Neural cell (in vitro differentiated cells): Measurements from ENCODE around the gene HAND2. TPM values are rescaled to one million over a fixed set of nuclear protein-coding genes. Genes with fewer than 3 reads are reported as not detected.

Experiments used
- H2AFZ ChIP-seq: fragments of 200-600, 300-800 bp; sonication (generic), shearing (Covaris generic); 2 replicates; pipeline ENCODE4 v1.6.0; 2014; ENCODE audit warnings: low read depth, mild to moderate bottlenecking, antibody characterized with exemption, low read length, moderate library complexity
- H3F3A ChIP-seq: fragments of 200-600 bp; shearing (Covaris generic); 2 replicates; pipeline ENCODE4 v1.6.1; 2016; ENCODE audit warnings: mild to moderate bottlenecking, moderate library complexity, mixed read lengths, antibody characterized with exemption, low read length; ENCODE audit not compliant: insufficient read depth, poor library complexity, severe bottlenecking
- H3K27ac ChIP-seq: fragments of 200-600, 300-800 bp; sonication (generic), shearing (Covaris generic); 2 replicates; pipeline ENCODE4 v1.5.1; 2014; ENCODE audit warnings: mild to moderate bottlenecking, low read length, moderate library complexity
- H3K27me3 ChIP-seq: fragments of 300-800, 200-600 bp; sonication (generic), shearing (Covaris generic); 2 replicates; pipeline ENCODE4 v1.6.0; 2014; ENCODE audit warnings: mild to moderate bottlenecking, low read depth, low read length, moderate library complexity; ENCODE audit not compliant: insufficient read depth
- H3K36me3 ChIP-seq: fragments of 300-800, 200-600 bp; sonication (generic), shearing (Covaris generic); 2 replicates; pipeline ENCODE4 v1.5.1; 2014; ENCODE audit warnings: mild to moderate bottlenecking, antibody characterized with exemption, low read length, moderate library complexity; ENCODE audit not compliant: insufficient read depth
- H3K4me2 ChIP-seq: fragments of 300-800, 200-600 bp; sonication (generic), shearing (Covaris generic); 2 replicates; pipeline ENCODE4 v1.6.0; 2014; ENCODE audit warnings: mild to moderate bottlenecking, low read length
- H3K4me3 ChIP-seq: fragments of 300-800, 200-600 bp; sonication (generic), shearing (Covaris generic); 2 replicates; pipeline ENCODE4 v1.5.1; 2014; ENCODE audit warnings: mild to moderate bottlenecking, low read length, moderate library complexity
- H3K79me2 ChIP-seq: fragments of 200-600 bp; shearing (Covaris generic); replicated peaks from 2 replicates; pipeline ENCODE4 v1.6.0; 2014; ENCODE audit warnings: mild to moderate bottlenecking, low read length, moderate library complexity; ENCODE audit not compliant: insufficient read depth
- H3K9ac ChIP-seq: fragments of 300-800, 200-600 bp; sonication (generic), shearing (Covaris generic); 2 replicates; pipeline ENCODE4 v1.6.1; 2016; ENCODE audit warnings: mild to moderate bottlenecking, low read length, mixed read lengths
- H3K9me2 ChIP-seq: fragments of 200-600 bp; shearing (Covaris generic); 2 replicates; pipeline ENCODE4 v1.6.1; 2016; ENCODE audit warnings: mild to moderate bottlenecking, low read length, mixed read lengths; ENCODE audit not compliant: insufficient read depth
- H3K9me3 ChIP-seq: fragments of 200-600, 300-800 bp; sonication (generic), shearing (Covaris generic); 2 replicates; pipeline ENCODE4 v1.6.1; 2016; ENCODE audit warnings: mild to moderate bottlenecking, mixed run types, low read length, moderate library complexity, mixed read lengths
- H4K20me1 ChIP-seq: fragments of 200-600 bp; shearing (Covaris generic); 2 replicates; pipeline ENCODE4 v1.6.1; 2016; ENCODE audit warnings: mild to moderate bottlenecking, mixed run types; ENCODE audit not compliant: insufficient read depth
- EP300 ChIP-seq: fragments of 450-650 bp; conservative IDR thresholded peaks from 2 replicates; pipeline ENCODE4 v1.6.1; 2014; ENCODE audit warnings: antibody characterized with exemption, mild to moderate bottlenecking, moderate library complexity; ENCODE audit not compliant: poor library complexity, severe bottlenecking
- EZH2 ChIP-seq: fragments of 200-600, 300-800 bp; shearing (Covaris generic), sonication (generic); IDR thresholded peaks from 2 replicates; pipeline ENCODE4 v1.6.1; 2014; ENCODE audit warnings: antibody characterized with exemption, low read length, borderline replicate concordance, mild to moderate bottlenecking; ENCODE audit not compliant: insufficient read depth, poor library complexity, severe bottlenecking
- MXI1 ChIP-seq: fragments of 450-650 bp; conservative IDR thresholded peaks from 2 replicates; pipeline ENCODE4 v1.6.1; 2014; ENCODE audit warnings: antibody characterized with exemption, mild to moderate bottlenecking; ENCODE audit not compliant: poor library complexity, severe bottlenecking
- POLR2AphosphoS5 ChIP-seq: IDR thresholded peaks from 2 replicates; pipeline ENCODE4 v1.6.1; 2012
- RAD21 ChIP-seq: fragments of 450-650 bp; conservative IDR thresholded peaks from 2 replicates; pipeline ENCODE4 v1.6.1; 2014; ENCODE audit warnings: antibody characterized with exemption, mild to moderate bottlenecking, moderate library complexity
- REST ChIP-seq: IDR thresholded peaks from 2 replicates; pipeline ENCODE4 v1.6.1; 2012; ENCODE audit warnings: borderline replicate concordance
- SMC3 ChIP-seq: fragments of 450-650 bp; conservative IDR thresholded peaks from 2 replicates; pipeline ENCODE4 v1.6.1; 2014; ENCODE audit warnings: antibody characterized with exemption, mild to moderate bottlenecking, moderate library complexity; ENCODE audit not compliant: poor library complexity
- TAF1 ChIP-seq: IDR thresholded peaks from 2 replicates; pipeline ENCODE4 v1.6.1; 2012; ENCODE audit warnings: low read depth
- polyA plus RNA-seq: library from polyadenylated mRNA; depleted of rRNA; stranded (reverse); fragments of >200 nt; gene quantifications from 2 replicates; pipeline ENCODE4 v1.2.3, GENCODE V29; 2014
- TF ChIP-seq, protein P1 (sequence below): fragments of 450-650 bp; IDR thresholded peaks from 2 replicates; pipeline ENCODE4 v1.5.1; 2014; ENCODE audit warnings: antibody characterized with exemption, mild to moderate bottlenecking, moderate library complexity; ENCODE audit not compliant: poor library complexity, severe bottlenecking

Gene HAND2
- polyA plus RNA-seq, 1 donor from 2014 or later = not detected

DNA sequence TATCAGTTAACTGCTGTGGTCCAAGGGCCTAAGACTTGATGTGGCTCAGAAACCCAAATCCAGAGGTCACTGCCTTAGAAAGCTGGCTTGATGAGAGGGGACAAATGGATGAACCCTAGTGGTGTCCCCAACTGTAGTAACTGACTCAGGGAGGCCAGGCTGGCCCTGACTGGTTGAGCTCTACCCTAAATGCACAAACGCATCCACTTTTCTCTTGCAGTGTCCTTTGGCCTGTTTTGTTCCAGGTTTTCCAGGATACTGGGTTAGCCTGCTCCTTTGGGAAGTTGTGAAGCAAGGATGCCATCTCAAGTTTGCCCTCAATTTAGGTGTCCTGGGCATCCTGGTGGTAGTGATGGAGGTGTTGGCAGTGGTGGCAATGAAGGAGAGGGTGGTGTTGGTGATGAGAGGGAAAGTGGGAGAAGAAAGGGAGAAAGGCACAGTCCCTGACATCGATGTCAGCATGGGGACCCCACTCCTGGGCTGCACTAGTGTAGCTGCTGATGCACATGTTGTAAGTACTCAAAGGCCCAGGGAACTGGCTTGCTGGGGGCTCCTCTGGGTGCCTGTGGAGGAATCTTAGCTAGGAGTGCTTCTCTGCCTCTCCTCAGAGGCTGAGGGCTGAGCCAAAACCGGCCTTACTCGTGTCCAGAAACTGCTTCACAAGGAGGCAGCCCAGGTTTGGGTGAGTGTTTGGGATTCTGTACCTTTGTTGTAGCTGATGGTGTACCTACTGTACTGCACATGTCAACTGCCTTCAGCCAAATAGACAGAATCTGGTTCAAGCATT is 2.9 kb upstream of the HAND2 start:
- no peak overlapping the region for H3K4me2 ChIP-seq
- no peak for TF ChIP-seq SMC3
- TF ChIP-seq, protein P1, sequence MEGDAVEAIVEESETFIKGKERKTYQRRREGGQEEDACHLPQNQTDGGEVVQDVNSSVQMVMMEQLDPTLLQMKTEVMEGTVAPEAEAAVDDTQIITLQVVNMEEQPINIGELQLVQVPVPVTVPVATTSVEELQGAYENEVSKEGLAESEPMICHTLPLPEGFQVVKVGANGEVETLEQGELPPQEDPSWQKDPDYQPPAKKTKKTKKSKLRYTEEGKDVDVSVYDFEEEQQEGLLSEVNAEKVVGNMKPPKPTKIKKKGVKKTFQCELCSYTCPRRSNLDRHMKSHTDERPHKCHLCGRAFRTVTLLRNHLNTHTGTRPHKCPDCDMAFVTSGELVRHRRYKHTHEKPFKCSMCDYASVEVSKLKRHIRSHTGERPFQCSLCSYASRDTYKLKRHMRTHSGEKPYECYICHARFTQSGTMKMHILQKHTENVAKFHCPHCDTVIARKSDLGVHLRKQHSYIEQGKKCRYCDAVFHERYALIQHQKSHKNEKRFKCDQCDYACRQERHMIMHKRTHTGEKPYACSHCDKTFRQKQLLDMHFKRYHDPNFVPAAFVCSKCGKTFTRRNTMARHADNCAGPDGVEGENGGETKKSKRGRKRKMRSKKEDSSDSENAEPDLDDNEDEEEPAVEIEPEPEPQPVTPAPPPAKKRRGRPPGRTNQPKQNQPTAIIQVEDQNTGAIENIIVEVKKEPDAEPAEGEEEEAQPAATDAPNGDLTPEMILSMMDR = no peak
- no peak for TF ChIP-seq TAF1
- no peak for TF ChIP-seq POLR2AphosphoS5
- no peak for TF ChIP-seq RAD21
- no peak for TF ChIP-seq MXI1
- TF ChIP-seq REST = no peak
- no peak for TF ChIP-seq EZH2
- TF ChIP-seq EP300 = no peak

GRCh38 chr4:173531086-173531965 is 1.3 kb upstream of the HAND2 start:
- no peak overlapping the region for H3K4me2 ChIP-seq
- no peak overlapping the region for H3K4me3 ChIP-seq
- TF ChIP-seq EP300 (no peak), POLR2AphosphoS5 (peak; percentile 15), REST (no peak)
- H4K20me1 ChIP-seq = no peaks in the 10 kb centered on the region
- H3K9me3 ChIP-seq = peaks cover 6% of the 10 kb centered on the region
- no peak overlapping the region for H3K27ac ChIP-seq
- no peaks in the 10 kb centered on the region for H3K9me2 ChIP-seq
- no peaks in the 10 kb centered on the region for H3K36me3 ChIP-seq
- H2AFZ ChIP-seq = no peak overlapping the region
- peaks cover 97% of the 10 kb centered on the region for H3K27me3 ChIP-seq
- no peak overlapping the region for H3K9ac ChIP-seq
- no peaks in the 10 kb centered on the region for H3K79me2 ChIP-seq
- H3F3A ChIP-seq = no peaks in the 10 kb centered on the region

More for the DNA sequence above, 2.9 kb upstream of the HAND2 start:
- Histone ChIP-seq H3K27ac (no peak overlapping the region), H3K4me3 (no peak overlapping the region), H3K9me3 (peaks cover 6% of the 10 kb centered on the region), H4K20me1 (no peaks in the 10 kb centered on the region), H3K36me3 (no peaks in the 10 kb centered on the region), H2AFZ (no peak overlapping the region), H3F3A (no peaks in the 10 kb centered on the region), H3K9ac (no peak overlapping the region), H3K9me2 (no peaks in the 10 kb centered on the region), H3K79me2 (no peaks in the 10 kb centered on the region), H3K27me3 (peaks cover 97% of the 10 kb centered on the region)
